Upper lobe of left lung (tissue), 6 donors: ENCODE measurements around the gene ALDH8A1. TPM values are rescaled to one million over a fixed set of nuclear protein-coding genes. Genes with fewer than 3 reads are reported as not detected.

Experiments used
- ATAC-seq, 2 donors: fragments of 200-7000 bp; cut with Tn5 transposase; one replicate each; pipeline ENCODE4 v1.9.1; 2022; ENCODE audit warnings: mild to moderate bottlenecking in 2 of 2, moderate library complexity in 2 of 2; ENCODE audit not compliant: low FRiP score in 2 of 2
- DNase-seq, 2 donors: peaks; one replicate each; pipeline ENCODE4 v3.0.0-alpha.2; 2019 to 2020
- H3K27ac ChIP-seq, 4 donors: fragments of 200-600 bp; sonication (generic); one replicate each; pipeline ENCODE4 v1.5.1; 2016 to 2019
- H3K27me3 ChIP-seq, 4 donors: fragments of 200-600 bp; sonication (generic); one replicate each; pipeline ENCODE4 v1.5.1; 2017 to 2019
- H3K36me3 ChIP-seq, 4 donors: fragments of 200-600 bp; sonication (generic); one replicate each; pipeline ENCODE4 v1.5.1; 2016 to 2019
- H3K4me1 ChIP-seq, 4 donors: fragments of 200-600 bp; sonication (generic); one replicate each; pipeline ENCODE4 v1.5.1; 2018 to 2019
- H3K4me3 ChIP-seq, 4 donors: fragments of 200-600 bp; sonication (generic); one replicate each; pipeline ENCODE4 v1.5.1; 2017 to 2019; ENCODE audit warnings: mild to moderate bottlenecking in 2 of 4, moderate library complexity in 1 of 4
- H3K9me3 ChIP-seq, 4 donors: fragments of 200-600 bp; sonication (generic); one replicate each; pipeline ENCODE4 v1.5.1; 2018 to 2019
- EP300 ChIP-seq, 4 donors: sonication (generic); formaldehyde crosslinking; IDR thresholded peaks; one replicate each; pipeline ENCODE4 v1.5.1; 2017; ENCODE audit warnings: antibody characterized with exemption in 4 of 4, control low read depth in 2 of 4
- POLR2A ChIP-seq, 4 donors: fragments of 450-650 bp; IDR thresholded peaks; one replicate each; pipeline ENCODE4 v1.5.1; 2016 to 2017; ENCODE audit warnings: antibody characterized with exemption in 4 of 4, mild to moderate bottlenecking in 2 of 4
- POLR2AphosphoS5 ChIP-seq, 2 donors: sonication (generic); formaldehyde crosslinking; IDR thresholded peaks; one replicate each; pipeline ENCODE4 v1.5.1; 2017; ENCODE audit warnings: antibody characterized with exemption in 2 of 2
- WGBS, 2 donors: methylation state at CpG; one replicate each; pipeline ENCODE4 v1.1.5; 2017 to 2018; 5-methylcytosine and 5-hydroxymethylcytosine counted together
- total RNA-seq, 6 donors: library from RNA; depleted of rRNA in 4 of 6; stranded (reverse); fragments of >200 nt in 4 of 6; gene quantifications; one replicate each; pipeline versions ENCODE4 v1.1.0 to v1.2.1, GENCODE V29; 2016 to 2021
- TF ChIP-seq, protein P1 (sequence below), 6 experiments: fragments of 450-650 bp in 4 of 6; fragments of 200-600 bp in 2 of 6; sonication (generic) in 2 of 6; IDR thresholded peaks; one replicate each; pipeline ENCODE4 v1.5.1; 2016 to 2019; ENCODE audit warnings: antibody characterized with exemption in 6 of 6
- donor health status: DM: no; HTN: no; CAD: no; lungs with moderate emphysema.
- donor health status: DM: no; HTN: yes; CAD: no; lungs with severe emphysema.

The ALDH8A1 gene
- total RNA-seq, 6 donors from 2014 or later, result 0.23 to 2.7 (median 0.69) TPM; not detected in 2

- 84 to 87% methylated on average over 6 of the region's 6 CpGs for WGBS, 2 donors
- Histone ChIP-seq H3K9me3 (no peaks in the 10 kb centered on the region), H3K4me3 (no peak overlapping the region), H3K27me3 (no peaks in the 10 kb centered on the region), H3K36me3 (no peaks in the 10 kb centered on the region), H3K27ac (no peak overlapping the region), H3K4me1 (no peaks in the 10 kb centered on the region)
- TF ChIP-seq EP300 (IDR thresholded peaks at IDR 0.05) (no peak), POLR2A (IDR thresholded peaks at IDR 0.05) (no peak), POLR2AphosphoS5 (IDR thresholded peaks at IDR 0.05) (no peak)
- TF ChIP-seq, protein P1, sequence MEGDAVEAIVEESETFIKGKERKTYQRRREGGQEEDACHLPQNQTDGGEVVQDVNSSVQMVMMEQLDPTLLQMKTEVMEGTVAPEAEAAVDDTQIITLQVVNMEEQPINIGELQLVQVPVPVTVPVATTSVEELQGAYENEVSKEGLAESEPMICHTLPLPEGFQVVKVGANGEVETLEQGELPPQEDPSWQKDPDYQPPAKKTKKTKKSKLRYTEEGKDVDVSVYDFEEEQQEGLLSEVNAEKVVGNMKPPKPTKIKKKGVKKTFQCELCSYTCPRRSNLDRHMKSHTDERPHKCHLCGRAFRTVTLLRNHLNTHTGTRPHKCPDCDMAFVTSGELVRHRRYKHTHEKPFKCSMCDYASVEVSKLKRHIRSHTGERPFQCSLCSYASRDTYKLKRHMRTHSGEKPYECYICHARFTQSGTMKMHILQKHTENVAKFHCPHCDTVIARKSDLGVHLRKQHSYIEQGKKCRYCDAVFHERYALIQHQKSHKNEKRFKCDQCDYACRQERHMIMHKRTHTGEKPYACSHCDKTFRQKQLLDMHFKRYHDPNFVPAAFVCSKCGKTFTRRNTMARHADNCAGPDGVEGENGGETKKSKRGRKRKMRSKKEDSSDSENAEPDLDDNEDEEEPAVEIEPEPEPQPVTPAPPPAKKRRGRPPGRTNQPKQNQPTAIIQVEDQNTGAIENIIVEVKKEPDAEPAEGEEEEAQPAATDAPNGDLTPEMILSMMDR (IDR thresholded peaks at IDR 0.05), result no peak
- DNase-seq, result no peak
- no peak for ATAC-seq
Observed at GRCh38 chr6:134928151-134928900, 21.6 kb downstream of the ALDH8A1 start.

DNA sequence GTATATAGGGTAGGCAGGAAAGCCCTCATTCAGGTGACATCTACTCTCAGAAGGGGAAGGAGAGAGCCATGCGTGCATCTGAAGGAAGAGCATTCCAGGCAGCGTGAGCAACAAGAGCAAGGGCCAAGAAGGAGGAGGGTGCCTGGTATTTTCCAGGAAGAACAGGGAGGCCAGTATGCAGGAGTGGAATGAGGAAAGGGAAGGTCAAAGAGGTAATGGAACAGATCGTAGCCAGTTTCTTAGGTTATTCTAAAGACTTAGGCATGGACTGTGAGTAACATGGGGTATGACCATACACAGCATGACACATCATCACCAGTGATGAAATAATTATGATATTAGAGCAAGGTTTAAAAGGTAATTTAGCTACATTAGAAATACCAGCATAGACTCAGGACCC, 24.1 kb downstream of the ALDH8A1 start:
- no peaks in the 10 kb centered on the region for H3K4me1 ChIP-seq
- H3K27me3 ChIP-seq, result no peaks in the 10 kb centered on the region

GRCh38 chr6:134921721-134922261, 28.1 kb downstream of the ALDH8A1 start:
- Histone ChIP-seq H3K27ac (no peak overlapping the region), H3K4me1 (no peaks in the 10 kb centered on the region), H3K4me3 (no peak overlapping the region), H3K9me3 (no peaks in the 10 kb centered on the region), H3K27me3 (no peaks in the 10 kb centered on the region), H3K36me3 (no peaks in the 10 kb centered on the region)
- ATAC-seq (no peak), DNase-seq (no peak)
- TF ChIP-seq, protein P1 (IDR thresholded peaks at IDR 0.05), result no peak
- TF ChIP-seq POLR2AphosphoS5 (IDR thresholded peaks at IDR 0.05) (no peak), EP300 (IDR thresholded peaks at IDR 0.05) (no peak), POLR2A (IDR thresholded peaks at IDR 0.05) (no peak)
- WGBS, 2 donors, result 84 to 100% methylated on average over 1 to 6 of the region's 6 CpGs

More for the DNA sequence above, 24.1 kb downstream of the ALDH8A1 start:
- H3K9me3 ChIP-seq, result no peaks in the 10 kb centered on the region
- no peak overlapping the region for H3K27ac ChIP-seq
- H3K36me3 ChIP-seq, result no peaks in the 10 kb centered on the region
- DNase-seq, result no peak
- no peak overlapping the region for H3K4me3 ChIP-seq
- ATAC-seq, result no peak
- TF ChIP-seq POLR2AphosphoS5 (IDR thresholded peaks at IDR 0.05) (no peak), EP300 (IDR thresholded peaks at IDR 0.05) (no peak), POLR2A (IDR thresholded peaks at IDR 0.05) (no peak)
- TF ChIP-seq, protein P1 (IDR thresholded peaks at IDR 0.05), result no peak
- WGBS, 2 donors, result 96 to 97% methylated on average over 3 of the region's 3 CpGs

GRCh38 chr6:134921276-134921675, 28.6 kb downstream of the ALDH8A1 start:
- WGBS, 2 donors, result 80 to 87% methylated on average over 5 of the region's 5 CpGs
- no peak for ATAC-seq
- DNase-seq, result no peak
- TF ChIP-seq, protein P1 (IDR thresholded peaks at IDR 0.05), result no peak
- TF ChIP-seq POLR2A (IDR thresholded peaks at IDR 0.05) (no peak), POLR2AphosphoS5 (IDR thresholded peaks at IDR 0.05) (no peak), EP300 (IDR thresholded peaks at IDR 0.05) (no peak)
- no peak overlapping the region for H3K4me3 ChIP-seq
- H3K9me3 ChIP-seq, result no peaks in the 10 kb centered on the region
- H3K27me3 ChIP-seq, result no peaks in the 10 kb centered on the region
- no peak overlapping the region for H3K27ac ChIP-seq
- H3K36me3 ChIP-seq, result no peaks in the 10 kb centered on the region
- H3K4me1 ChIP-seq, result no peaks in the 10 kb centered on the region
